GM21447 (cell line): ENCODE results near the gene ATIC.

Source experiments
- ATAC-seq: cut with Tn5 transposase; IDR thresholded peaks from one replicate; pipeline ENCODE4 v1.9.1; 2021; ENCODE audit not compliant: unreplicated experiment

The ATIC gene

DNA sequence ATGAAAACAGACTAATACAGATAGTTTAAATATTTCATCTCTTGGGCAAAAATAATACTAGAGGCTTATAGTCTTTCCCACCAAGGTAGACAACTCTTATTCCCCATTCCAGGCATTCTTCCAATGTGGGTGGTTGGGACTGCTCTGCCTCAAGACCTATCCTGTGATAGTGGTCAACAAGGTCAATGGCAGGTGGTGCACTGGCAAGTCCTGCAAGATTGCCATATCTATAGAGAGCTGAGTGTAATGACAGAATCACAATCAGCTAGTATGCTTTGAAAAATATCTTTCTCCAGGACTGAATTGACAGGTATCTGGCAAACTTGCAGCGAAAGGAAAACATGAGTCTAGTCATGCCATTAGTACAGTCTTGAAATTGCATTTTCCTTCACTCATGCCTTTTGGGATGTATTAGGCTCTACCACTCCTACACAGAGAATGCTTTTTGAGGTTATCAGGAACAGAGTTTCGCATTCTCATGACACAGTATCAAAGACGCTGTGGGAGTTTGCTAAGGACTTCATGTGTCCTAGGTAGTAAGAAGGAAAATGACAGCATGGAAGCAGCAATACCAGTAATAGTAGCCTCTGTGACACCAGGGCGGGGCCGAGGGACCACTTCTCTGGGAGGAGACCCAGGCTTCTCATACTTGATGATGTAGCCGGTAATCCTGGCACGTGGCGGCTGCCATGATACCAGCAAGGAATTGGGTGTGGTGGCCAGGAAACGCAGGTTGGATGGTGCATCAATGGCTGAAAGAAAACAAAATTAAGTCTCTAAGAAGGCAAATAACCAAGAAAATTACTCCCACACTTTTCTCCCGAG is 63.0 kb downstream of the ATIC start:
- ATAC-seq: no peak

- ATAC-seq: no peak
Measured at GRCh38 chr2:215375467-215375830, 63.6 kb downstream of the ATIC start.

GRCh38 chr2:215376103-215376780 is 64.4 kb downstream of the ATIC start:
- no peak for ATAC-seq

DNA sequence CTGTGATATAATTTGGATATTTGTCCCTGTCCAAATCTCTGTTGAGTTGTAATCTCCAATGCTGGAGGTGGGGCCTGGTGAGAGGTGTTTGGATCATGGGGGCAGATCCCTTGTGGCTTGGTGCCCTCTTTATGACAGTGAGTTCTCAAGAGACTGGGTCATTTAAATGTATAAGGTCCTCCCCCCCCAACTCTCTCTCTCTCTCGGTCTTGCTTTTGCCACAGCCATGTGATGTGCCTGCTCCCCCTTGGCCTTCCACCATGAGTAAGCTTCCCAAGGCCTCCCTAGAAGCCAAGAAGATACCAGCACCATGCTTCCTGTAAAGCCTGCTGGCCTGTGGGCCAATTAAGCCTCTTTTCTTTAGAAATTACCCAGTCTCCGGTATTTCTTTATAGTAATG is 65.4 kb downstream of the ATIC start:
- ATAC-seq: no peak

DNA sequence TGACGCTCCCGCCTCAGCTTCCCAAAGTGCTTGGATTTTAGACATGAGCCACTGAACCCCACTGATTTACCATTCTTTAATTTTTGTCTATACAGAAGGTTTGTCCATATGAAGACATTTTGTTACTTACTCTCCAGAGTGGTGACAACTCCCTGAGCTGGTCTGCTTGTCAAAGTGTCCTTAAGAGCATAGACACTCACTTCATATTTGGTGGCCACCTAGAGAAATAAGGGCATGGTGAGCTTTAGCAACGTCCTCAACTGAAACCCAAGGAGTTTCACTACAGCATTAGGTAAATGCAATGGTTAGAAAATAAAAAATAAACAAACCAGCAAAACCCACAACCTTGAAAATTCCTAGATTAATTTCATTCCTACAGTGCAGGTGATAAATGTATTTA is 66.2 kb downstream of the ATIC start:
- no peak for ATAC-seq

GRCh38 chr2:215379039-215379438 is 67.2 kb downstream of the ATIC start:
- no peak for ATAC-seq

- ATAC-seq: no peak
Measured at GRCh38 chr2:215379948-215380347, 68.1 kb downstream of the ATIC start.

GRCh38 chr2:215380699-215381098 is 68.8 kb downstream of the ATIC start:
- ATAC-seq: no peak

DNA sequence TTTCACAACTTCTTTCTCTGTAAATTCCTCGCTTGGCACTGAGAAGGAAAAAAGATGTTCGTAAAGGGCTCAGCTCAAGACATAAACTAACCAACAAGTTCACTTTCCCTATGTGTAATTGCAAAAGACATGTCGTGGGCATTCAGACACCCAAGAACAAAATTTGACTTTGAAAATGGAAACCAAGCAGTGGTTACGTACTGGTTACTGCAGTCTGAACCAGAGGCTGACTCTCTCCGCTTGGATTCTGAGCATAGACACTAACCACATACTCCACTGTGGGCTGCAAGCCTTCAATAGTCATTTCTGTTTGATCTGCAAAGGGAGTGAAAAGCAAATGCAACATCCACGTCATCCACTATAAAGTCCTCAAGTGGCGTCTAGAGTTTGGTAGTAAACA is 70.2 kb downstream of the ATIC start:
- ATAC-seq: no peak

- no peak for ATAC-seq
Measured at GRCh38 chr2:215382480-215382879, 70.6 kb downstream of the ATIC start.

DNA sequence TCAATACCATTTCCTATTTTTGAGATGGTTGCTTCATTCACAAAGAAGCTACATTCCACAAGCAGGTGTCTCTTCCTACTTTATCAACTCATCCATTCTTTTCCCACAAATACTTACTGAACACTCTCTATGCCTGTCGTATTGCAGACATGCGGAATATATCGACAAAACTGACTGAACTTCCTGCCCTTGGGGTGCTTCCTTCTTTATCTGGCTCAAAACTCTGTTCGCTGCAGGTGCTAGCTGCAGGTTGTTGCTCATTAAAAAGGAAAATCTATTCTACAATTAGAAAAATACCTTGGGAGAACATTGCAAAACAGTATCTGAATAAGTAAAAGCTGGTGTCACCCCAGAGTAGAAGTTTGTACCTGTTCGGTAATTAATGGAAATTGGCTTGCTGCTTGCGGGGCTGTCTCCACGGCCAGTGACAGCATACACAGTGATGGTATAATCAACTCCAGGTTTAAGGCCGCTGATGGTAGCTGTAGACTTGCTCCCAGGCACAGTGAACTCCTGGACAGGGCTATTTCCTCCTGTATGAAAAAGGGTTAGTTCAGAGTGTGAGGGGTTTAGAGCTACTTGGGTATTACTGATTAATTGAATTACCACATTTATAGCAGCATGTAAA is 71.9 kb downstream of the ATIC start:
- ATAC-seq: no peak

- no peak for ATAC-seq
Measured at GRCh38 chr2:215384710-215385109, 72.9 kb downstream of the ATIC start.

DNA sequence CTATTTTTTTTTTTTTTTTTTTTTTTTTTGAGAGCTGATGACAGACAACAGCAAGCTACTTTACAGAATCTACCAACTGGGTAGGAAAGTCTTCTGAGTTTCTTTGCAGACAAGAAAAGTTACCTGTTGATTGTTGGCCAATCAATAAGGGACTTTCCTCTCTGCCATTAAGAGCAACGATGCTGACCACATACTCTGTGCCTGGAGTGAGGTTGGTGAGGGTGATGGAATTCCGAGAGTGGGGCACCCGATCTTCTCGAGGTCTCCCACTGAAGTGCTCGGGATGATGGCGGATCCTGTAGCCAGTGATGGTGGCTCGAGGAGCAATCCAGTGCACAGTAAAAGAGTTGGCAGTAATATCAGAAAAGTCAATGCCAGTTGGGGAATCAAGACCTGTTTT is 74.7 kb downstream of the ATIC start:
- no peak for ATAC-seq

- ATAC-seq: no peak
Measured at GRCh38 chr2:215388002-215388728, 76.3 kb downstream of the ATIC start.

DNA sequence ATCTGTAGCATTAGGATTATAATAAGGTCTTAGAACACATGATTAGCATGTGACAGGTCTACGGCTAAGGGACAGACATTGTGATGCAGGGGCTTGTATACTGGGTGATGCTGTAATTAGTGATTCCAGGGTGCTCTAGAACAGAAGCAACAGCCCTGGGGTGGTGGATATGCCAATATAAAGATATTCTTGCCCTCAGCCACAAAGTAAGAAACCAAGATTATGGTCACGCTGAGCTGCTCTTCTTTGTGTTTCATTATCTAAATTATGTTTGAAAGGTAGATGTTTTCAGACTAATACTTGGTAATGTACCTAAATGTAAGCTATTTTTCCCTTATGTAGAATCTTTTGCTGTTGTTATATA is 78.7 kb downstream of the ATIC start:
- ATAC-seq: no peak

DNA sequence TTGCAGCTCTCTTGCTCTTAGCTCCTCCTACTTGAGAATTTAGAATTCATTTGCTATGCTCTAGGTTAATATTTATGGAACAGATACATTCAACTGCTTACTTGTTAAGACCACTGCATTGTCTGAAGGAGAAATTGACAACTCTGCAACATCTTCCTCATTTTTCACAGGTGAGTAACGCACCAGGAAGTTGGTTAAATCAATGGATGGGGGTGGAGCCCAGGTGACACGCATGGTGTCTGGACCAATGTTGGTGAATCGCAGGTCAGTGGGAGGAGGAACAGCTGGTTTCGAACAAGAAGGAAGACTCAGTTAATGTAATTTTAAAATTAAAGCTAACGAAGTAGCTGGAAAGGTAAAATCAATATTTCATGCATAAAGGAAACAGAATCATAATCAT is 79.7 kb downstream of the ATIC start:
- no peak for ATAC-seq

- ATAC-seq: no peak
Measured at GRCh38 chr2:215392164-215392563, 80.3 kb downstream of the ATIC start.

GRCh38 chr2:215392687-215393270 is 80.9 kb downstream of the ATIC start:
- no peak for ATAC-seq

- ATAC-seq: no peak
Measured at GRCh38 chr2:215394102-215394805, 82.4 kb downstream of the ATIC start.

DNA sequence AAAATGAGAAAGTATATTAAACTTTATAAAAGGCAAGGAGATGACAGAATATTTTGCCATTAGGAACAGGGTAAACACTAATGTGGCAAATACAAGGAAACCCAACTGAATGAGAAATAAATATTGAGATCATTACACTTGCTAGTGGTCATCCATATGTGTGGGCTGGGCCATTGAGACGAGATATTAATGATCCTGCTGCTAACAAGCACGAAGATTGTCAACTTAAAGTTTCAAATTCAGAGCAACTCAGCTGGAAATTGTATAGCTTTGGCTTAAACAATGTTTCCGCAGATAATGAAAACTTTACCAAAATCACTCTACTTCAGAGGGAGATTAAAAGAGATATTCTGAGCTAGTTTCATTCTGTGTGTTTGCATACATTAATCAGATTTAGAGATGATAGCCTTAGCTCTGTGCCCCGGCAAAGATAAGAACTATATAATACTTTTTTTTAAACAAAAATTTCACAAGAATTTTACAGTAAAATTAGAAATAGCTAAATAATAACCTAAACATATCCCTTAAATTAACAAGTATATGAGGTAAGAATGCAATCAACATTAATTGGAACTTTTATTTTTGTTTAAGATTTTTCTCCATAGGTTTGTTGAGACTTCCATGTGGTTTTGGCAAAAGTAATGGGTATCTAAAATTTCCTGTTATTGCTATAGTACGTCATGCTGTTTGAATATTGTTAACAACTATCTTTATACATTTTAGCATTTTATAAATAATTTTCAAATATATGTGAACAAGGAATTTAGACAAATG is 84.0 kb downstream of the ATIC start:
- no peak for ATAC-seq
